H9 (cell line): ENCODE measurements around the gene EHD2. TPM values are rescaled to one million over a fixed set of nuclear protein-coding genes. Genes with fewer than 3 reads are reported as not detected.

Source experiments
- DNase-seq: peaks from one replicate; pipeline ENCODE4 v3.0.0-alpha.2; 2017
- H2AFZ ChIP-seq: one replicate; pipeline ENCODE4 v1.6.1; 2013; ENCODE audit warnings: mild to moderate bottlenecking, low read length, control low read depth, moderate library complexity
- H2AK5ac ChIP-seq: 2 replicates; pipeline ENCODE4 v1.6.1; 2013; ENCODE audit warnings: low read length, control low read depth, mixed read lengths; ENCODE audit not compliant: insufficient read length
- H2BK120ac ChIP-seq: one replicate; pipeline ENCODE4 v1.6.1; 2013; ENCODE audit warnings: low read depth, mild to moderate bottlenecking, low read length, control low read depth, inconsistent platforms; ENCODE audit not compliant: poor library complexity, severe bottlenecking
- H2BK12ac ChIP-seq: 2 replicates; pipeline ENCODE4 v1.6.1; 2013; ENCODE audit warnings: low read length, control low read depth, mixed read lengths, low read depth; ENCODE audit not compliant: insufficient read length
- H2BK15ac ChIP-seq: 2 replicates; pipeline ENCODE4 v1.6.1; 2013; ENCODE audit warnings: low read depth, low read length, control low read depth
- H2BK20ac ChIP-seq: one replicate; pipeline ENCODE4 v1.6.1; 2013; ENCODE audit warnings: low read depth, mild to moderate bottlenecking, low read length, control low read depth, inconsistent platforms; ENCODE audit not compliant: poor library complexity, severe bottlenecking
- H2BK5ac ChIP-seq: 2 replicates; pipeline ENCODE4 v1.6.1; 2013; ENCODE audit warnings: low read length, control low read depth, mixed read lengths; ENCODE audit not compliant: insufficient read length
- H3K14ac ChIP-seq: 2 replicates; pipeline ENCODE4 v1.6.1; 2013; ENCODE audit warnings: low read length, control low read depth; ENCODE audit not compliant: insufficient read depth
- H3K18ac ChIP-seq: 2 replicates; pipeline ENCODE4 v1.6.1; 2013; ENCODE audit warnings: low read depth, mild to moderate bottlenecking, mixed read lengths, low read length, control low read depth; ENCODE audit not compliant: insufficient read length
- H3K23ac ChIP-seq: 2 replicates; pipeline ENCODE4 v1.6.1; 2013; ENCODE audit warnings: low read length, control low read depth, mixed read lengths, low read depth; ENCODE audit not compliant: insufficient read length
- H3K23me2 ChIP-seq: 2 replicates; pipeline ENCODE4 v1.6.1; 2013; ENCODE audit warnings: low read depth, mild to moderate bottlenecking, mixed read lengths, low read length, control low read depth; ENCODE audit not compliant: insufficient read length, poor library complexity, severe bottlenecking
- H3K27ac ChIP-seq: 2 replicates; pipeline ENCODE4 v1.5.1; 2013; ENCODE audit warnings: low read length, control low read depth, mixed read lengths, low read depth; ENCODE audit not compliant: insufficient read length
- H3K27me3 ChIP-seq: 2 replicates; pipeline ENCODE4 v1.6.1; 2013; ENCODE audit warnings: low read length, control low read depth, inconsistent platforms; ENCODE audit not compliant: insufficient read depth
- H3K4ac ChIP-seq: 2 replicates; pipeline ENCODE4 v1.6.1; 2013; ENCODE audit warnings: low read depth, mild to moderate bottlenecking, control low read depth, inconsistent platforms, low read length, moderate library complexity
- H3K4me1 ChIP-seq: 2 replicates; pipeline ENCODE4 v1.6.1; 2013; ENCODE audit warnings: low read length, control low read depth, inconsistent platforms; ENCODE audit not compliant: insufficient read depth
- H3K4me2 ChIP-seq: 2 replicates; pipeline ENCODE4 v1.6.1; 2013; ENCODE audit warnings: low read length, control low read depth, mixed read lengths; ENCODE audit not compliant: insufficient read length, insufficient read depth
- H3K56ac ChIP-seq: 2 replicates; pipeline ENCODE4 v1.6.1; 2013; ENCODE audit warnings: low read depth, mild to moderate bottlenecking, mixed read lengths, low read length, control low read depth; ENCODE audit not compliant: insufficient read length
- H3K79me1 ChIP-seq: 2 replicates; pipeline ENCODE4 v1.6.1; 2013; ENCODE audit warnings: low read depth, mild to moderate bottlenecking, moderate library complexity, low read length, control low read depth, inconsistent platforms; ENCODE audit not compliant: insufficient read depth, poor library complexity, severe bottlenecking
- H3K79me2 ChIP-seq: 2 replicates; pipeline ENCODE4 v1.6.1; 2013; ENCODE audit warnings: low read length, control low read depth, inconsistent platforms; ENCODE audit not compliant: insufficient read depth
- H3K9ac ChIP-seq: 2 replicates; pipeline ENCODE4 v1.6.1; 2013; ENCODE audit warnings: low read length, control low read depth, mixed read lengths; ENCODE audit not compliant: insufficient read length; ENCODE audit errors: extremely low read depth
- H3K9me3 ChIP-seq: one replicate; pipeline ENCODE4 v1.6.1; 2013; ENCODE audit warnings: low read depth, low read length, inconsistent platforms; ENCODE audit not compliant: control insufficient read depth
- H3T11ph ChIP-seq: one replicate; pipeline ENCODE4 v1.6.1; 2013; ENCODE audit warnings: mild to moderate bottlenecking, low read length, control low read depth, inconsistent platforms
- H4K20me1 ChIP-seq: one replicate; pipeline ENCODE4 v1.6.1; 2013; ENCODE audit not compliant: control insufficient read depth, insufficient read length, insufficient read depth
- H4K5ac ChIP-seq: 2 replicates; pipeline ENCODE4 v1.6.1; 2013; ENCODE audit warnings: low read depth, mild to moderate bottlenecking, mixed read lengths, low read length, control low read depth; ENCODE audit not compliant: insufficient read length
- H4K8ac ChIP-seq: replicated peaks from 2 replicates; pipeline ENCODE4 v1.6.1; 2013; ENCODE audit warnings: low read length, control low read depth, mixed read lengths, low read depth; ENCODE audit not compliant: insufficient read length
- H4K91ac ChIP-seq: 2 replicates; pipeline ENCODE4 v1.6.1; 2013; ENCODE audit warnings: low read depth, mild to moderate bottlenecking, moderate library complexity, mixed read lengths, low read length, control low read depth; ENCODE audit not compliant: insufficient read length
- H3K27ac Mint-ChIP-seq, 3 experiments: 2 replicates in 2 of 3; 3 replicates in 1 of 3; pipeline ENCODE4 v1.8.0; 2020 to 2021; ENCODE audit warnings: mixed read lengths in 3 of 3, mild to moderate bottlenecking in 1 of 3, moderate library complexity in 1 of 3
- H3K27me3 Mint-ChIP-seq: 2 replicates; pipeline ENCODE4 v1.8.0; 2021; ENCODE audit warnings: low read depth, mild to moderate bottlenecking, moderate library complexity, mixed read lengths
- H3K36me3 Mint-ChIP-seq, 3 experiments: 2 replicates in 2 of 3; 3 replicates in 1 of 3; pipeline ENCODE4 v1.8.0; 2020 to 2021; ENCODE audit warnings: low read depth in 3 of 3, mixed read lengths in 3 of 3; ENCODE audit not compliant: insufficient read depth in 1 of 3
- H3K4me1 Mint-ChIP-seq, 2 experiments: 2 replicates each; pipeline ENCODE4 v1.8.0; 2020; ENCODE audit warnings: mixed read lengths in 2 of 2
- H3K4me3 Mint-ChIP-seq, 2 experiments: 2 replicates in 1 of 2; 3 replicates in 1 of 2; pipeline ENCODE4 v1.8.0; 2020 to 2021; ENCODE audit warnings: mild to moderate bottlenecking in 2 of 2, mixed read lengths in 2 of 2, moderate library complexity in 1 of 2
- H3K9me3 Mint-ChIP-seq, 2 experiments: 2 replicates in 1 of 2; 3 replicates in 1 of 2; pipeline ENCODE4 v1.8.0; 2020; ENCODE audit warnings: mild to moderate bottlenecking in 2 of 2, mixed read lengths in 2 of 2, moderate library complexity in 1 of 2
- CTCF ChIP-seq: fragments of 200-600 bp; sonication (generic); conservative IDR thresholded peaks from 3 replicates; pipeline ENCODE4 v1.8.0; 2021; ENCODE audit warnings: antibody characterized with exemption, mild to moderate bottlenecking
- WGBS: extraction: QIAGEN DNeasy Blood & Tissue Kit; methylation state at CpG from one replicate; pipeline ENCODE4 v1.1.7; 2013; ENCODE audit warnings: missing lambda C conversion rate, low lambda C conversion rate, mixed read lengths; ENCODE audit not compliant: insufficient read length; ENCODE audit errors: extremely low coverage; 5-methylcytosine and 5-hydroxymethylcytosine counted together
- total RNA-seq: library from RNA; stranded (reverse); gene quantifications from 2 replicates; pipeline ENCODE4 v1.2.1, GENCODE V29; 2021

Gene EHD2
- total RNA-seq, 1 experiment from 2014 or later: 19.7 TPM

- Histone ChIP-seq H3T11ph (no peak overlapping the region), H3K4me1 (no peaks in the 10 kb centered on the region), H2BK120ac (no peak overlapping the region), H3K23ac (no peak overlapping the region), H3K9ac (no peak overlapping the region), H3K9me3 (no peaks in the 10 kb centered on the region), H2BK5ac (no peak overlapping the region), H2BK15ac (no peak overlapping the region), H3K27ac (no peak overlapping the region), H3K4ac (no peak overlapping the region), H3K18ac (no peak overlapping the region), H4K91ac (no peak overlapping the region), H3K56ac (no peak overlapping the region), H2BK20ac (no peak overlapping the region), H3K79me1 (peaks cover 3% of the 10 kb centered on the region), H3K4me2 (no peak overlapping the region), H2AK5ac (no peak overlapping the region), H4K5ac (no peak overlapping the region), H2BK12ac (no peak overlapping the region), H3K27me3 (no peaks in the 10 kb centered on the region), H4K20me1 (no peaks in the 10 kb centered on the region), H3K14ac (no peak overlapping the region), H3K79me2 (peaks cover 6% of the 10 kb centered on the region; the same call in 1 of the 2 replicates), H2AFZ (no peak overlapping the region), H4K8ac (no peak overlapping the region), H3K23me2 (no peaks in the 10 kb centered on the region)
- DNase-seq: no peak
- H3K4me3 Mint-ChIP-seq: no peak overlapping the region; a peak in 1 of 5 replicates
- no peaks in the 10 kb centered on the region for H3K9me3 Mint-ChIP-seq
- peaks cover 7 to 12% of the 10 kb centered on the region in 2 experiments; a peak in 3 of 4 replicates for H3K4me1 Mint-ChIP-seq
- TF ChIP-seq CTCF: no peak
- WGBS: no CpG with 5 or more reads among the region's 3 CpGs
- peak overlapping the region in 1 of 3 experiments; percentile 30; a peak in 1 of 7 replicates for H3K27ac Mint-ChIP-seq
- peaks cover 2% of the 10 kb centered on the region; the same call in 1 of the 2 replicates for H3K27me3 Mint-ChIP-seq
- peaks cover 49 to 74% (median 72%) of the 10 kb centered on the region in 3 experiments for H3K36me3 Mint-ChIP-seq
Observed at GRCh38 chr19:47749326-47749725, 36.1 kb downstream of the EHD2 start.
